HG03469 (cell line): ENCODE results near the gene TNFRSF6B.

Source experiments
- ATAC-seq: cut with Tn5 transposase; IDR thresholded peaks from one replicate; pipeline ENCODE4 v1.9.1; 2021; ENCODE audit warnings: mild to moderate bottlenecking, moderate library complexity, moderate number of reproducible peaks; ENCODE audit not compliant: unreplicated experiment

The TNFRSF6B gene

GRCh38 chr20:63745424-63745805, 49.0 kb downstream of the TNFRSF6B start:
- no peak for ATAC-seq

GRCh38 chr20:63745961-63746731, 49.7 kb downstream of the TNFRSF6B start:
- ATAC-seq = no peak

GRCh38 chr20:63746751-63747315, 50.4 kb downstream of the TNFRSF6B start:
- ATAC-seq = no peak

DNA sequence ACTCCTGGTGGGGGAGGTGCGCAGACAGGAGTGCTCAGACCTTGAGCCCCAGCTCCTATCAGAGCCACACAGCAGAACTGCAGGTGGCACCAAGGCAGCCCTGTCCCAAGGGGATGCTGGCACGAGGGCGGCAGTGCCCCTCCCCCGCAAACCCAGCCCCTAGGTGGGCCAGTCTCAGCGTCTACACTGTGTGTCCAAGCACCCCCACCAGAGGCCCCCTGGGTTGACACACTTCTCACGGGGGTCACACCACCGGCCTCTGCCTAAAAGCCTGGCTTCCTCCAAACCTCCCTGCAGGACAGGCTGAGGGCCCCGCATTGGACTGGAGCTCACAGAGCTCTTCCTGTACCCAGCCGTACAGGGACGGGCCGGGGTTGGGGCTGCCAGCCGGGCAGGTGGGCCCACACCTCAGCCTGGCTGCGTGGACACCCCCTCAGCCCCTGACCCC, 51.2 kb downstream of the TNFRSF6B start:
- ATAC-seq = no peak
